ENCODE data around the gene PAQR4.

DNA sequence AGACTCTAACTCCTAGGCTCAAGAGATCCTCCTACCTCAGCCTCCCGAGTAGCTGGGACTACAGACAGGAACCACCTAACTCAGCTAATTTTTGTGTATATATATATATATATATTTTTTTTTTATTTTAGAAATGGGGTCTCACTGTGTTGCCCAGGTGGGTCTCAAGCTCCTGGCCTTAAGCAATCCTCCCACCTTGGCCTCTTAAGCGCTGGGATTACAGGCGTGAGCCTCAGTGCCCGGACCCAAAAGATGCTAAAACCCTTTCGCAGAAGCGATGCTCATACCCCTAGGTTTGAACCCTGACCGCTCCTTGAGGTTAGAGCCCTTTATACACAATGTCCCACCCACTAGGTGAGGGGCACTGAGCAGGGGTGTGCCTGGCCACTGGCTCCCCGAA is 41.4 kb downstream of the PAQR4 start:
- TF ChIP-seq EZH2 (optimal IDR thresholded peaks at IDR 0.05; ENCODE audit: low read depth, low read length) = no peak
- no peak for TF ChIP-seq CTCF (IDR thresholded peaks at IDR 0.05; ENCODE audit: low read length)
- TF ChIP-seq EZH2phosphoT487 (IDR thresholded peaks at IDR 0.05; ENCODE audit: low read length) = no peak
